SH-SY5Y (cell line): ENCODE measurements around the gene GHRH.

Experiments
- GATA2 ChIP-seq: IDR thresholded peaks from 2 replicates; pipeline ENCODE4 v1.6.1; 2011; ENCODE audit warnings: mild to moderate bottlenecking, low read depth, low read length
- GATA3 ChIP-seq: IDR thresholded peaks from 2 replicates; pipeline ENCODE4 v1.6.1; 2011; ENCODE audit warnings: low read depth, mild to moderate bottlenecking, low read length, moderate library complexity

DNA sequence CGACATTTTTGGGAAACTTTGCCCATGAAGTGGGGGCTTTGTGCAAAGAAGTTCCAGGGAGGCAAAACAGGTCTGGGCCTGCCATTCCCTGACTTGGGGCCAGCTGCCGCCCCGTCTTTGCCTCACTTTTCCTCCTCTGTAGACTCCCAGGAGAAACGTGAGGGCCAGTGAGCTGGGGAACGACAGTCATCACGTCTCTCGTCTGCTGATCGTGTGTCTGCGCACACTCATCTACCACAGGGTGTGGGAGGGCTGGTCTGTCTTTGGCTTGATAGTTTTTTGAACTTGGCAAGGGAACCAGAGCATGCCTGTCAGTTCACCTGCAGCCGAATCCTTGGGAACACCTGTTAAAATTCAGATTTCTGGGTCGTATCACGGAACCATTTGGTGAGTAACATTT, 8.5 kb downstream of the GHRH start:
- TF ChIP-seq GATA2 (no peak), GATA3 (no peak)
